Lower leg skin (tissue), 4 donors: ENCODE measurements around the gene APBA1. TPM values are rescaled to one million over a fixed set of nuclear protein-coding genes. Genes with fewer than 3 reads are reported as not detected.

Experiments
- DNase-seq, 2 donors: peaks; one replicate each; pipeline ENCODE4 v3.0.0-alpha.2; 2019; ENCODE audit warnings: low spot score in 2 of 2
- H3K4me3 ChIP-seq: fragments of 200-600 bp; sonication (generic); 2 replicates; pipeline ENCODE4 v1.5.1; 2017; ENCODE audit warnings: mild to moderate bottlenecking, low read depth; ENCODE audit not compliant: poor library complexity, severe bottlenecking
- POLR2A ChIP-seq, 2 donors: fragments of 450-650 bp; IDR thresholded peaks; one replicate each; pipeline ENCODE4 v1.6.1; 2016 to 2017; ENCODE audit warnings: antibody characterized with exemption in 2 of 2, mild to moderate bottlenecking in 1 of 2, moderate library complexity in 1 of 2
- WGBS, 2 donors: methylation state at CpG; one replicate each; pipeline ENCODE4 v1.1.5; 2018; 5-methylcytosine and 5-hydroxymethylcytosine counted together
- intact Hi-C: fragments of 100-400 bp; cut with DNase I; formaldehyde crosslinking; loops from one replicate; pipeline ENCODE4 v1.15.0; 2023; ENCODE audit warnings: low total_unique reads
- total RNA-seq, 4 donors: library from RNA; depleted of rRNA; stranded (reverse); fragments of >200 nt; gene quantifications; one replicate each; pipeline ENCODE4 v1.1.0, GENCODE V29; 2016
- TF ChIP-seq, protein P1 (sequence below), 3 donors: fragments of 450-650 bp; IDR thresholded peaks; one replicate each; pipeline ENCODE4 v1.5.1; 2016; ENCODE audit warnings: antibody characterized with exemption in 3 of 3, mild to moderate bottlenecking in 3 of 3, moderate library complexity in 2 of 3

The APBA1 gene
- total RNA-seq, 4 donors from 2014 or later: 4.9 to 12.7 (median 8.7) TPM

DNA sequence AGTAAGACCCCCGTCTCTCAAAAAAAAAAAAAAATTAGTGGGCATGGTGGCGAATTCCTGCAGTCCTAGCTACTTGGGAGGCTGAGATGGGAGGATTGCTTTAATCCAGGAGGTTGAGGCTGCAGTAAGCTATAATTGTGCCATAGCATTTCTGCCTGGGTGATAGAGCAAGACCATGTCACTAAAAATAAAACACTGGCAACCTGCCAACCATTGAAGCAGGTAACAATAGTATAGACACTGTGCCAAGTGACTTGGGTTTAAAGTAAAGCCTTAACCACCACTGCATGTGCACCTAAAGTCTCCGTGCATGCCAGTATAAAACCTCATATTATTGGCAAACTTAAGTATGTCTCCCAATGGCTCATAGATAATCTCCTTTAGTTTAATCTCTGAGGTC, 3.4 kb upstream of the APBA1 start:
- WGBS, 2 donors: 74 to 91% methylated on average over 3 of the region's 3 CpGs
- TF ChIP-seq, protein P1, sequence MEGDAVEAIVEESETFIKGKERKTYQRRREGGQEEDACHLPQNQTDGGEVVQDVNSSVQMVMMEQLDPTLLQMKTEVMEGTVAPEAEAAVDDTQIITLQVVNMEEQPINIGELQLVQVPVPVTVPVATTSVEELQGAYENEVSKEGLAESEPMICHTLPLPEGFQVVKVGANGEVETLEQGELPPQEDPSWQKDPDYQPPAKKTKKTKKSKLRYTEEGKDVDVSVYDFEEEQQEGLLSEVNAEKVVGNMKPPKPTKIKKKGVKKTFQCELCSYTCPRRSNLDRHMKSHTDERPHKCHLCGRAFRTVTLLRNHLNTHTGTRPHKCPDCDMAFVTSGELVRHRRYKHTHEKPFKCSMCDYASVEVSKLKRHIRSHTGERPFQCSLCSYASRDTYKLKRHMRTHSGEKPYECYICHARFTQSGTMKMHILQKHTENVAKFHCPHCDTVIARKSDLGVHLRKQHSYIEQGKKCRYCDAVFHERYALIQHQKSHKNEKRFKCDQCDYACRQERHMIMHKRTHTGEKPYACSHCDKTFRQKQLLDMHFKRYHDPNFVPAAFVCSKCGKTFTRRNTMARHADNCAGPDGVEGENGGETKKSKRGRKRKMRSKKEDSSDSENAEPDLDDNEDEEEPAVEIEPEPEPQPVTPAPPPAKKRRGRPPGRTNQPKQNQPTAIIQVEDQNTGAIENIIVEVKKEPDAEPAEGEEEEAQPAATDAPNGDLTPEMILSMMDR (IDR thresholded peaks at IDR 0.05): no peak
- no peak for TF ChIP-seq POLR2A (IDR thresholded peaks at IDR 0.05)
- intact Hi-C loops: loop anchor here (10.0 kb wide), 1 partner anchor 79 kb away; no protein-coding TSS in a partner anchor
- H3K4me3 ChIP-seq: no peak overlapping the region
- no peak for DNase-seq

DNA sequence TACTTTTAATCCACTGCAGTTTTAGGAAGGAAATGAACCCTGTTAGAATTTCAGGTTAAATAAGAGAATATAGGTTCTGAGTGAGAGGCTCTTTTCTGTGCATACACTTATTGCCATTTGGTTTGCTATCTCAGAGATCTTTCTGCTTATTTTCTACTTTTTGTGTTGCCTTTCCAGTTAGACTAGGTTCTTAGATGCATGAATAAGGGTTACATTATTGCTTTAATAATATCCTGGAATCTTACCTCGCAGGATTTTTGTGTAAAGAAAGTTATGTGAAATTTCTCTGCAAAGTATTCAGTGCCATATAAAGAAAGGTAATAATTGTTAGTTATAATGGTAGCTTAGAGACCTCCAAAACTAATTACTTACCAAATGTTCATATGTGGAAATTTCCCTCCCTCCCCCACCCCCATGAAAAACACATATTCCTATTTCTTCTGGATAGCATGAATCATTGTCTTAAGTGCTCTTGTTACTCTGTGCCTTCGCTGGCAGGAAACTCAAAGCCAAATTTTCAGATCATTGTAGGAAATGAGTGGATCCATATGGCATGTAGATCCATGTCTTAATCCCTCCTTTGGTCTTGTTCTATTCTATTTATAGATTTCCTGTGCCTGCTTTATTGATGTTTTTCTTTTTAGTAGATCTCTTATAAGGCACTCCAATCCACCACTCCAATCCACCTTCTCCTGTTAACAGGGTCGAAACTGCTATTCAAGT, 2.7 kb upstream of the APBA1 start:
- intact Hi-C loops: loop anchor here (10.0 kb wide), 1 partner anchor 80 kb away; no protein-coding TSS in a partner anchor
- TF ChIP-seq, protein P1 (IDR thresholded peaks at IDR 0.05): no peak
- TF ChIP-seq POLR2A (IDR thresholded peaks at IDR 0.05): no peak
- H3K4me3 ChIP-seq: no peak overlapping the region
- no peak for DNase-seq
- 26% methylated on average over 3 of the region's 3 CpGs for WGBS, 2 donors

DNA sequence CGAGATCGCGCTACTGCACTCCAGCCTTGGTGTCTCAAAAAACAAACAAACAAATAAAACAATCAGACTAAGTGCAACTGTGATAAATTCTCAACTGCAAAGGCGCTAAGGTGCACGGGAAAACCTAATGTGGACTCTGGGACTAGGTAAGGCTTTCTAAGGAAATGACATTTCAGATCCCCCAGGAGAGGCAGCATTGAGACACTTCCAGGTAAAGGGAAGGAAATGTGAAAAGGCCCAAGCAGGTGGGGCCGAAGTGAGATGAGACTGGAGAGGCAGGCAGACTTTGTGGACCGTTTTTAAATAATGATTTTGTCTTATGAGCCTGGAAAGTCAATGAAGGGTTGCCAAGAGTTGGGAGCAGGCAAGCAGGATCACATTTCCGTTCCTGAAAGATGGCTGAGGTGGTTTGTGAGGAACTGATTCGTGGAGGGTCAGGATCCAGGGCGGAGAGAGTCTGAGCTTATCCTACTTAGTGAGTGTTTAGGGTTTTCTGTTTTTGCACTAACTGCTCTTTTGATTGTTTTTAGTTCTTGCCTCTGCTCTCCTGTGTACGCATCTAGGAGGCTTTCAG, 2.0 kb upstream of the APBA1 start:
- intact Hi-C loops: loop anchor here (10.0 kb wide), 1 partner anchor 81 kb away; no protein-coding TSS in a partner anchor
- 56 to 69% methylated on average over 11 of the region's 11 CpGs for WGBS, 2 donors
- no peak overlapping the region for H3K4me3 ChIP-seq
- DNase-seq: no peak
- no peak for TF ChIP-seq POLR2A (IDR thresholded peaks at IDR 0.05)
- TF ChIP-seq, protein P1 (IDR thresholded peaks at IDR 0.05): no peak

DNA sequence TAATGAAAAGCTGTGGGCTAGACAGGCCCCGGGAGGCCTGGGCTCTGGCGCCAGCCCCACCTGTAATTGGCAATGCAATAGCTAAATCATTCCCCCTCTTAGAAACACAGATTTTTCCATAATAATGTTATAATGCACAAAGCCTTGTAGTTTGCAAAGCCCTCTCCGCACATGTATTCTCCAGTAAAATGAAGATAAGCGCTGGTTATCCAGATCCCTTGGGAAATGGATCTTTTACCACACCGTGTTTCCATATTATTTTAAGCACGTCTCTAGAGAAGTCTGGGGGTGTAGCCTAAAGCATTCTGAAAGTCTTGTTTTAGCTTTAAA, 1.1 kb upstream of the APBA1 start:
- TF ChIP-seq, protein P1 (IDR thresholded peaks at IDR 0.05): no peak
- no peak for TF ChIP-seq POLR2A (IDR thresholded peaks at IDR 0.05)
- DNase-seq: no peak
- no peak overlapping the region for H3K4me3 ChIP-seq
- intact Hi-C loops: loop anchor here (10.0 kb wide), 1 partner anchor 82 kb away; no protein-coding TSS in a partner anchor
- WGBS, 2 donors: 35 to 39% methylated on average over 6 of the region's 6 CpGs

DNA sequence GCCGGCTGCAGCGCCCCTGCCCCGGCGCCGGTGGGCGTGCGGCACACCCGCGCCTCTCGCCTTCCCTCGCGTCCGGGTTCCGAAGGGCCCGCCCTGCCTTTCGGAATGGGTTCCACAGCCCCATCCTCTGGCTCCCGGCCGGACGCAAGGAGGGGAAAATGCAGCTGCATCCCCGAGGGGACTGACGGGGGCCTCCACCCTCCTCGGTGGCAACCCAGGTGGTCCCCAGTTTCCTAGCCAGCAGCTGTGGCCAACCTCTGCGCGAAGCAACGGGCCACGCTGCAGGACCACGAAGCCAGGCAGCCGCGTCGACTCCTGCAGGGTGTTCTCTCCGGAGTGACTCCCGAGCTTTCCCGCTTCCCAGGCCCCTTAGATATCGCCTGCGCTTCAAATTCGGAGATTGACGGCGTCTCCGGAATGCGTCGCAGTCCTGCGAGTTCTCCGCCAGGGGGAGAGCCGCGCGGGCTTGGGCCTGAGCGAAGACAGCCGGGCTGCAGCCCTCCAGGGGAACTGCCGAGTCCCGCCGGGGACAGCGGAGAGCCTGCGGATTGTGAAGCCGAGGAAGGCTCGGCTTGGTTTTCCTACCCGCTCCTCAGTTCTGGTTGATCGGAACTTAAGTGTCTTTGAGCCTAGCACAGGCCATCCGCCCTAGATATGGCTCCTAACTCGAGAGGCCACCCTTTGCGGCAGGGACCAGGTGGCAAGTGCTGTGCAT, 582 bp upstream of the APBA1 start:
- peak overlapping the region; percentile 63 for H3K4me3 ChIP-seq
- peak; percentile 71 to 96 for DNase-seq
- intact Hi-C loops: loop anchor here (10.0 kb wide), 1 partner anchor 82 kb away; no protein-coding TSS in a partner anchor
- WGBS, 2 donors: 1% methylated on average over 33 to 55 of the region's 60 CpGs
- TF ChIP-seq, protein P1 (IDR thresholded peaks at IDR 0.05): peak in 1 of 3 donors; percentile 83
- TF ChIP-seq POLR2A (IDR thresholded peaks at IDR 0.05): no peak
